ENCODE measurements around the gene ANKH.

GRCh38 chr5:14664270-14665100, 207.1 kb downstream of the ANKH start, which contains the start of gene OTULIN:
- TF ChIP-seq CTCF (optimal IDR thresholded peaks at IDR 0.05 in 1 of 3, IDR thresholded peaks at IDR 0.05 in 1 of 3, conservative IDR thresholded peaks at IDR 0.05 in 1 of 3; ENCODE audit: extremely low read depth in 1 of 3, insufficient read depth in 2 of 3, low read length in 3 of 3) (no peak), EZH2 (IDR thresholded peaks at IDR 0.05; ENCODE audit: low read length) (no peak)
